ENCODE data around the gene CALML5.

Gene CALML5

DNA sequence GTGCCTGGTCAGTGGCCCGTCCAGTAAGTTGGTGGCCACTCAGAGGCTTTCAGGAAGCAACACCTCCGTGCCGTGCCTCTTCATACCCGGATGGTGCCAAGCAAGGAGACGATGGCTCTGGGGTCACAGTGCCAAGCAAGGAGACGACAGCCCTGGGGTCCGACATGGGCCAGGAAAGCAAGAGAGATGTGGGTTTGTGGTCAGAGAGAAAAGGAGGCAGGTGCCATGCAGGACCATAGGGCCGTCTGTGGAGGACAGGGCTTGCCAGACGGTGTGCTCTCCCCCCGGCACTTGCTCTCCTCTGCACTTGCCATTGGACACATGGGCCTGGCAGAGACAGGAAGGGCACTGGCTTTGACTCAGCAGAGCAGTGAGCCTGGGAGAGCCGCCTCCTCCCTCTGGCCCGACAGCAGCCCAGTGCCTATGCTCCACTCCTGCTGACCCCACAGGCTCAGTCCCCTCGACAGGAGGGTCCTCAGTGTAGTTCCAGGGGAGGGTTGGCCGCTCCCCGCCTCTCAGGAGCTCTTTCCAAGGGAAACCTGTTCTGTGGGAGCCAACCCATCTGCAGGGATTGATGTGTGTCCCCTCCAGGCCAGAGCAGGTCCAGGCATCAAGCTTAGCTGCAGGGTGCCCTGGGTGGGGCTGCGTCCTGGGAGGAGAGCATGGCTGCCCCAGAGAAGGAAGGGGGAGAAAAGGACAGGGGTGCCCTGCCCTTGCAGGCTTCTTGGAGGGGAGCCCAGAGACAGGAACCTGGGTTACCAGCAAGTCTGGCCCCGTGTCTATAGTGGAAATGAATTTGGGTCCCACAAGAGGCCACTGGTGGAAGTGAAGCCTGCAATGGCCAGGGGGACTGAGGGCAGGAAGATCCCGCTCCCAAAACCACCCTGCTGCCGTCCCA lies 7.6 kb upstream of the CALML5 start:
- no peak overlapping the region for H2BK15ac ChIP-seq (replicated peaks; ENCODE audit: low read depth)
- no peak overlapping the region for H3K9ac ChIP-seq (ENCODE audit: low read length)
- H3K27ac ChIP-seq (ENCODE audit: low read depth, low read length): no peak overlapping the region
- WGBS (ENCODE audit: extremely low coverage, insufficient coverage, low lambda C conversion rate): no CpG with 5 or more reads among the region's 19 CpGs
- no peak overlapping the region for H2BK5ac ChIP-seq (ENCODE audit: low read length)
- no peak overlapping the region for H3K4ac ChIP-seq (ENCODE audit: low read depth, low read length)
- H2BK120ac ChIP-seq (ENCODE audit: low read depth, low read length): no peak overlapping the region
- H3K56ac ChIP-seq (ENCODE audit: low read length): no peak overlapping the region
- H4K8ac ChIP-seq (ENCODE audit: low read depth, low read length): no peak overlapping the region
- H3K4me2 ChIP-seq (ENCODE audit: low read length): no peak overlapping the region
- H3K18ac ChIP-seq (ENCODE audit: low read length): no peak overlapping the region
- no peaks in the 10 kb centered on the region for H3K36me3 ChIP-seq (ENCODE audit: control insufficient read depth, insufficient read depth, low read length)
- H3K4me1 ChIP-seq (ENCODE audit: control insufficient read depth, low read depth, low read length): no peaks in the 10 kb centered on the region
- H3K79me1 ChIP-seq (ENCODE audit: low read length): no peaks in the 10 kb centered on the region
- H3K79me2 ChIP-seq (ENCODE audit: control insufficient read depth, insufficient read depth, low read length): no peaks in the 10 kb centered on the region
- DNase-seq: no peak
- no peak overlapping the region for H2AK5ac ChIP-seq (ENCODE audit: low read length)
- H3K27me3 ChIP-seq (ENCODE audit: insufficient read depth, low read length, poor library complexity): no peaks in the 10 kb centered on the region
- H3K23ac ChIP-seq (ENCODE audit: low read length): no peak overlapping the region
- H3K4me3 ChIP-seq (ENCODE audit: low read length): no peak overlapping the region
- no peak overlapping the region for H4K5ac ChIP-seq (ENCODE audit: low read length)

DNA sequence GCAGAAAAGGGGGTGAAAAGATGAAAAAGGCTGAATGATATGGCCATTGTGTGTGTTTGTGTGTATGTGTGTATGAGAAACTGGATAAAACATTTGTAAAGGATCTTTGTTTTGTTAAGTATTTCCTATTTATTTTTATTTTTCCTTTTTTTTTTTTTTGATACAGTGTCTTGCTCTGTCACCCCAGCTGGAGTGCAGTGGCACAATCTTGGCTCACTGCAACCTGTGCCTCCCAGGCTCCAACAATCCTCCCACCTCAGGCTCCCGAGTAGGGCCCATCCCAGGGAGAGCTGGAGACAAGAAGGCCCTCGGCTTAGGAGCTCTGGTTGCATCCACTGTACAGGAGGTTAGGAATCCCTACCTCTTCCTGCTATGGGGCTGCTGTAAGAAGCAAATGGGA lies 6.9 kb upstream of the CALML5 start:
- Histone ChIP-seq H2BK120ac (ENCODE audit: low read depth, low read length) (no peak overlapping the region), H3K27ac (ENCODE audit: low read depth, low read length) (no peak overlapping the region), H3K4me3 (ENCODE audit: low read length) (no peak overlapping the region), H3K79me1 (ENCODE audit: low read length) (no peaks in the 10 kb centered on the region), H3K56ac (ENCODE audit: low read length) (no peak overlapping the region), H2BK15ac (replicated peaks; ENCODE audit: low read depth) (no peak overlapping the region), H3K4me2 (ENCODE audit: low read length) (no peak overlapping the region), H3K79me2 (ENCODE audit: control insufficient read depth, insufficient read depth, low read length) (no peaks in the 10 kb centered on the region), H2AK5ac (ENCODE audit: low read length) (no peak overlapping the region), H3K18ac (ENCODE audit: low read length) (no peak overlapping the region), H3K23ac (ENCODE audit: low read length) (no peak overlapping the region), H4K5ac (ENCODE audit: low read length) (no peak overlapping the region), H4K8ac (ENCODE audit: low read depth, low read length) (no peak overlapping the region), H2BK5ac (ENCODE audit: low read length) (no peak overlapping the region), H3K27me3 (ENCODE audit: insufficient read depth, low read length, poor library complexity) (no peaks in the 10 kb centered on the region), H3K4ac (ENCODE audit: low read depth, low read length) (no peak overlapping the region), H3K9ac (ENCODE audit: low read length) (no peak overlapping the region), H3K36me3 (ENCODE audit: control insufficient read depth, insufficient read depth, low read length) (no peaks in the 10 kb centered on the region), H3K4me1 (ENCODE audit: control insufficient read depth, low read depth, low read length) (no peaks in the 10 kb centered on the region)
- DNase-seq: no peak
- WGBS (ENCODE audit: extremely low coverage, insufficient coverage, low lambda C conversion rate): no CpG with 5 or more reads among the region's 2 CpGs

DNA sequence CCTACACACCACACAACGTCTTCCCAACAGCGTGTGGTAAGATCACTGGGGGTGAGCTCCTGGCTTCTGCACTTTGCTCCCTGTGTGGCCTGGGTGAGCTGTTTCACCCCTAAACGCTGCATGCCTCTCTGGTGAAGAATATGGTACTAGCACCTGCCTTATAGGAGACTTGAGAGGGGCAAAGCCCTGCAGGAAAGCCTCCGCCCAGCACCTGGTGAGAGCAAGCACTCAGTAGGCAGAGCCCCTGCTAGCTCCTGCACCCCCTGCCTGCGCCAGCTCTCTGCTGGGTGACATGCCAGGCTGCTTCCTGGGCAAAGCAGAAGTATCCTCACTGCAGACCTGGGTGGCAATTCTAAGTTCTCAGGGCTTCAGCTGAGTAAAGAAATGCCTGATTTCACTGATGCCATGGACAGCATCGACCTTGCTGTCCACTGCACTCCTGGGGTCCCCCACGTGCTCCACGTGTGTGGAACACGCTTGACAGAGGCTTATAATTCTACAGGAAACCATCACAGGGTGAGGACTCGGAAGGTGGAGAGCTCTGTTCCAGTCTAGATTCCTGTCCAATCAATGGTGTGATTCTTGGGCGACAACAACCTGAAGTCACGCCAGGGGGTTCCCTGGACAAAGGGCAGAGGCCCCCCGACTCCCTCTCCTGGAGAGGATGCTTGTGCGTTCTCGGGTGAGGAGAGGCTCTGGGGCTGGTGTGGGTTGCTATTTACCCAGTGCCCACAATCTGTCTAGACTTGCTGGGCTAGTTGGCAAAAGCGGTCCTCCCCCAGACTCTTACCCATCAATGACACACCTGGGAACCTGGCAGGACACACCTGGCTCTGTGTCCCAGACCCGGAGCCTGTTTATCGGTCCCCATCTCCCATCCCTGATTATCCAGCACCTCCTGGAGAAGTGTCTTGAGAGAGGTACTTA lies 5.0 kb upstream of the CALML5 start:
- H3K4me3 ChIP-seq (ENCODE audit: low read length): no peak overlapping the region
- no peak overlapping the region for H2BK120ac ChIP-seq (ENCODE audit: low read depth, low read length)
- no peak overlapping the region for H2BK15ac ChIP-seq (replicated peaks; ENCODE audit: low read depth)
- H4K8ac ChIP-seq (ENCODE audit: low read depth, low read length): no peak overlapping the region
- no peaks in the 10 kb centered on the region for H3K79me2 ChIP-seq (ENCODE audit: control insufficient read depth, insufficient read depth, low read length)
- DNase-seq: no peak
- no peak overlapping the region for H3K18ac ChIP-seq (ENCODE audit: low read length)
- H3K4me1 ChIP-seq (ENCODE audit: control insufficient read depth, low read depth, low read length): peaks cover 2% of the 10 kb centered on the region
- H3K4ac ChIP-seq (ENCODE audit: low read depth, low read length): no peak overlapping the region
- H3K56ac ChIP-seq (ENCODE audit: low read length): no peak overlapping the region
- no peaks in the 10 kb centered on the region for H3K36me3 ChIP-seq (ENCODE audit: control insufficient read depth, insufficient read depth, low read length)
- no peak overlapping the region for H3K4me2 ChIP-seq (ENCODE audit: low read length)
- no peaks in the 10 kb centered on the region for H3K27me3 ChIP-seq (ENCODE audit: insufficient read depth, low read length, poor library complexity)
- WGBS (ENCODE audit: extremely low coverage, insufficient coverage, low lambda C conversion rate): 100% methylated on average over 1 of the region's 18 CpGs
- H2BK5ac ChIP-seq (ENCODE audit: low read length): no peak overlapping the region
- no peak overlapping the region for H3K23ac ChIP-seq (ENCODE audit: low read length)
- no peak overlapping the region for H2AK5ac ChIP-seq (ENCODE audit: low read length)
- H3K79me1 ChIP-seq (ENCODE audit: low read length): no peaks in the 10 kb centered on the region
- H3K9ac ChIP-seq (ENCODE audit: low read length): no peak overlapping the region
- H3K27ac ChIP-seq (ENCODE audit: low read depth, low read length): no peak overlapping the region
- no peak overlapping the region for H4K5ac ChIP-seq (ENCODE audit: low read length)

DNA sequence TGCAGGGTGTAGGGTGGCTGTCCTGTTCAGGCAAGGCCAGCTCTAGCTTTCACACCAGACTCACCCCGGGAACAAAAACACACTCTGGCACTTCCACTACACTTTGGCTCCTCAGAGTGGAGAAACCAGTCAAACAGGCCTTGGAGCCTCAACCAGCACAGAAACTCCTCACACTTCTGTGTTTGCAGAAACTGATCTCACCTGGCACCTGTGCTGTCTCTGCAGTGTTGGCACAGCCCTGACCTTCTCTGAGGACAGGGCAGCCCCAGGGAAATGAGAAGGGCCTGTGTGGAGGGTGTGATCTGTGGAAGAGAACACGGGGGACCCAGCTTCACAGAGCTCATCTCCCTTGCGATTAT lies 4.1 kb upstream of the CALML5 start:
- Histone ChIP-seq H3K79me2 (ENCODE audit: control insufficient read depth, insufficient read depth, low read length) (no peaks in the 10 kb centered on the region), H3K36me3 (ENCODE audit: control insufficient read depth, insufficient read depth, low read length) (no peaks in the 10 kb centered on the region), H3K27me3 (ENCODE audit: insufficient read depth, low read length, poor library complexity) (no peaks in the 10 kb centered on the region), H3K4me2 (ENCODE audit: low read length) (no peak overlapping the region), H2BK5ac (ENCODE audit: low read length) (no peak overlapping the region), H2AK5ac (ENCODE audit: low read length) (no peak overlapping the region), H3K4me3 (ENCODE audit: low read length) (no peak overlapping the region), H3K4me1 (ENCODE audit: control insufficient read depth, low read depth, low read length) (peaks cover 2% of the 10 kb centered on the region), H3K23ac (ENCODE audit: low read length) (no peak overlapping the region), H3K18ac (ENCODE audit: low read length) (no peak overlapping the region), H3K27ac (ENCODE audit: low read depth, low read length) (no peak overlapping the region), H3K9ac (ENCODE audit: low read length) (no peak overlapping the region), H2BK15ac (replicated peaks; ENCODE audit: low read depth) (no peak overlapping the region), H2BK120ac (ENCODE audit: low read depth, low read length) (no peak overlapping the region), H3K79me1 (ENCODE audit: low read length) (no peaks in the 10 kb centered on the region), H4K5ac (ENCODE audit: low read length) (no peak overlapping the region), H3K56ac (ENCODE audit: low read length) (no peak overlapping the region), H4K8ac (ENCODE audit: low read depth, low read length) (no peak overlapping the region), H3K4ac (ENCODE audit: low read depth, low read length) (no peak overlapping the region)
- DNase-seq: no peak
- no CpG with 5 or more reads among the region's 3 CpGs for WGBS (ENCODE audit: extremely low coverage, insufficient coverage, low lambda C conversion rate)

DNA sequence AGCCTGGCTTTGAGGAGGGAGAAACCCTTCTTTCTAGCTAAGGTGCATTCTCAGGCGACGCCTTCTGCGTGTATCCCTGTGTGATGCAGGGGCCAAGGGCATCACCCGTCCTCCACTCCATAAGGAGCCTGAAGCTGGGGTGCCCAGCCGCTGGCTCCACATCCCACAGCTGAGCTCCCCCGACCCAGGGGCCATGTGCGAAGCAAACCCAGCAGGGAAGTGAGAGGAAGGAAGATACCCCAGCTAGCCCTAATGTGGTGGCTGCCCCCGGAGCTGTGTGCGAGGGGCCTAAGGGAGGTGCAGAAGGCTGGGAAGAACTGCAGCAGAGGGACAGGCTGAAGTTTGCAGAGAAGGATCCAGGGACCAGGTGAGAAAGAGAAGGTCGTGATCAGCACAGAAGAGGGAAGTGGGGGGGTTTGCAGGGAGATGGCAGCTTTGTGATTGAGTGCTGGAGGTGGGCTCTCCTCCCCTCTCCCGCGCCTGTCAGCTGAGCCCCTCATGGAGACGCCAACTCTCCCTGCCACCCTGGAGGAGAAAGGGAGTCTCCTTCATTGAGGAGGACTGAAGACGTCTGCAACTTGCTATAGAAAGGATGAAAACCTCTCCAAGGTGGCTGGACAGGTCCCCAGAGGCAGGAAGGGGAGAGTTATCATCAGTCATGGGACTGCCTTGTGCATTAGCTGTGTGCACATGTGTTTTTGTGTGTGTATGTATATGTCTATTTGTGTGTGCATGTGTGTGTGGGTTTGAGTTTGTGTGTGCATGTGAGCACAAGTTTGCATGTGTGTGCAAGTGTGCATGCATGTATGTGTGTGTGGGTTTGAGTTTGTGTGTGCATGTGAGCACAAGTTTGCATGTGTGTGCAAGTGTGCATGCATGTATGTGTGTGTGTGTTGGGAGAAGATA lies 3.5 kb upstream of the CALML5 start:
- no peak overlapping the region for H2BK120ac ChIP-seq (ENCODE audit: low read depth, low read length)
- H3K27ac ChIP-seq (ENCODE audit: low read depth, low read length): no peak overlapping the region
- H2AK5ac ChIP-seq (ENCODE audit: low read length): no peak overlapping the region
- H2BK5ac ChIP-seq (ENCODE audit: low read length): no peak overlapping the region
- H4K5ac ChIP-seq (ENCODE audit: low read length): no peak overlapping the region
- no peak overlapping the region for H3K4me2 ChIP-seq (ENCODE audit: low read length)
- no peak overlapping the region for H3K23ac ChIP-seq (ENCODE audit: low read length)
- no peak overlapping the region for H4K8ac ChIP-seq (ENCODE audit: low read depth, low read length)
- no CpG with 5 or more reads among the region's 14 CpGs for WGBS (ENCODE audit: extremely low coverage, insufficient coverage, low lambda C conversion rate)
- no peaks in the 10 kb centered on the region for H3K79me2 ChIP-seq (ENCODE audit: control insufficient read depth, insufficient read depth, low read length)
- H3K36me3 ChIP-seq (ENCODE audit: control insufficient read depth, insufficient read depth, low read length): no peaks in the 10 kb centered on the region
- no peak overlapping the region for H2BK15ac ChIP-seq (replicated peaks; ENCODE audit: low read depth)
- H3K18ac ChIP-seq (ENCODE audit: low read length): no peak overlapping the region
- peaks cover 2% of the 10 kb centered on the region for H3K4me1 ChIP-seq (ENCODE audit: control insufficient read depth, low read depth, low read length)
- H3K9ac ChIP-seq (ENCODE audit: low read length): no peak overlapping the region
- no peaks in the 10 kb centered on the region for H3K27me3 ChIP-seq (ENCODE audit: insufficient read depth, low read length, poor library complexity)
- H3K4me3 ChIP-seq (ENCODE audit: low read length): no peak overlapping the region
- DNase-seq: no peak
- H3K4ac ChIP-seq (ENCODE audit: low read depth, low read length): no peak overlapping the region
- no peaks in the 10 kb centered on the region for H3K79me1 ChIP-seq (ENCODE audit: low read length)
- H3K56ac ChIP-seq (ENCODE audit: low read length): no peak overlapping the region
